DMS 273 treated with DMSO at 0.1 percent for 48 hours (cell line): ENCODE results near the gene AEBP1.
"Not testable (repeated sequence)": the region's sequence is repeated elsewhere in the genome, so short reads cannot be mapped to it uniquely, and the experiment has no call there.

ENCODE experiments used
- DNase-seq: peaks from one replicate; lab custom pipeline; 2025; lab: John Stamatoyannopoulos, UW

AEBP1 gene

GRCh38 chr7:44117801-44118429 lies 13.8 kb downstream of the AEBP1 start:
- DNase-seq: no peak

DNA sequence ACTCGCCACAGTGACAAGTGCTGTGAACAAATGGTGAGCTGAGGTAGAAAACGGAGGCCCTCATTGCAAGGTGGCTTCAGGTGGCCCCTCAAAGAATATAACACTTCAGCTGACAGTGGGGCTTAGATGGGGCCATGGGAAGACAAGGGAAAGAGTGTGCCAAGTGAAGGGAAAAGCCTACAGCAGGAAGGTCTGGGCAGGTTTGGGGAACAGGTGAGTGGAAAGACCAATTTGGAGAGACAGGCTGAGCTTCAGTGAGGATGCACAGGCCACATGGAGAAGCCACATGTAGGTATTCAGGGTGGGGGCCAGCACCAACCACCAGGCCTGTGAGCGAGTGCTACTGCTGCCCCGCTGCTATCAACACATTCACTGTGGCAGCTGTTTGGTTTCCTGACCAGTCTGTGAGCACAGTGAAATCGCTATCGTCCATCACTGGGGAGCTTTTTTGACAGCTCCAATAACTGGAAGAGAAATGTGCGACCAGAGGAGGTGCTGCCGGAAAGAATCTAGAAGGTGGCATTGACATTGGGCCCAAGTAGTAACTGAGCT lies 15.8 kb downstream of the AEBP1 start:
- DNase-seq: no peak

- no peak for DNase-seq
Observed at GRCh38 chr7:44120395-44120794, 16.2 kb downstream of the AEBP1 start.

GRCh38 chr7:44121761-44122420 lies 17.7 kb downstream of the AEBP1 start:
- DNase-seq: no peak

GRCh38 chr7:44122529-44122928 lies 18.4 kb downstream of the AEBP1 start:
- DNase-seq: no peak

DNA sequence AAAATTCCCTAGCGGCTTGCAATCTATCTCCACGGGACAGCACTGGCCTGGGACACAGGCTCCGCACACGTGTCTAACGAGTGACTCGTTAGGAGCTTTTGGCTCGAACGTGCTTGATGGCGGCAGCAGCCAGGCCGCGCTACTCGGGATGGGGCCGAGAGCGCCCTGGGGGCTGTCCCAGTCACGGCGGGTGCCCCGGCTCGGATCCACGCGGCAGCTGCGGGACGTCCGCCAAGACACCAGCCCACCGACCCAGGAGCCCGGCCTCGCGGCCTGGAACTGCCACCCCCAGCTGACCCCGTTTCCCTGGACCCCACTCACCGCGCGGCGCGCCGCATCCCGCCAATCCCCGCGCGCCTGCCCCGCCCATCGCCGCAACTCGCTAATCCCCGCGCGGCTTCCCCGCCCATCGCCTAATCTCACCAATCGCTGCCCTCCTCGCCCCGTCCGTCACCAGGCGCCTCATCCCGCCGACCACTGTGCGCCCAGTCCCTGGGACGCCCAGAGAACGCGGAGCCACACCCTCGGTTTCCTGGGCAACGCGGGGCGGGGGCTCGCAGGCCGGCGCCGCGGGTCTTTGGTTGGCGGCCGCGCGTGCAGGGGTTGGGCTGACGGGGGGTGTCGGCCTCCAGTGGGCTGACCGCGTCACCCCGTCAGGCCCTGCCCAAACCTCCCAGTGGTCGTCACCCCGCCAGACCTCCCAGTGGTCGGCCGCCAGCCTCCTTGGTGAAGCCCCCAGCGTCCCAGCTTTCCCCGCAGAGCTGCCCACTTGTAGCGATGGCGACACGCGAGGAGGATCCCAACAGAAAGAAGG lies 19.3 kb downstream of the AEBP1 start, which contains the start of gene POLD2:
POLD2 (minus strand) TSS at position 359 of the 814 bp plus-strand sequence. CDS start 1,495 bp downstream, outside the sequence.
- peak; percentile 98 for DNase-seq

GRCh38 chr7:44124822-44125202 lies 20.7 kb downstream of the AEBP1 start:
- no peak for DNase-seq

- DNase-seq: not testable (repeated sequence)
Observed at GRCh38 chr7:44126574-44126973, 22.4 kb downstream of the AEBP1 start.

DNA sequence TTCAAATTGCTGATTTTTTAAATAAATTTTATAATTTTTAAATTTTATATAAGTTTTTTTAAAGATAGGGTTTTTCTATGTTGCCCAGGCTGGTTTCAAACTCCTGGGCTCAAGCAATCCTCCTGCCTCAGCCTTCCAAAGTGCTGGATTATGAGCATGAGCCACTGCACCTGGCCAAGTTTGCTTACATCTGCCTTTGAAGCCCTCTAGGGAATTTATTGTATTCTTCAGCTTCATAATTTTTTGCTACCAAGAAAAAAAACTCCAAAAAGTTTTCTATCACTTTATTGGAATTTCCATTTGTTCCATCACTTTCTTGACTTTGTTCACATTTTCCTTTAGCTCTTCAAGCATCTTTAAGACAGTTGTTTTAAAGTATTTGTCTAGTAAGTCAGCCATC lies 23.0 kb downstream of the AEBP1 start:
- no peak for DNase-seq

DNA sequence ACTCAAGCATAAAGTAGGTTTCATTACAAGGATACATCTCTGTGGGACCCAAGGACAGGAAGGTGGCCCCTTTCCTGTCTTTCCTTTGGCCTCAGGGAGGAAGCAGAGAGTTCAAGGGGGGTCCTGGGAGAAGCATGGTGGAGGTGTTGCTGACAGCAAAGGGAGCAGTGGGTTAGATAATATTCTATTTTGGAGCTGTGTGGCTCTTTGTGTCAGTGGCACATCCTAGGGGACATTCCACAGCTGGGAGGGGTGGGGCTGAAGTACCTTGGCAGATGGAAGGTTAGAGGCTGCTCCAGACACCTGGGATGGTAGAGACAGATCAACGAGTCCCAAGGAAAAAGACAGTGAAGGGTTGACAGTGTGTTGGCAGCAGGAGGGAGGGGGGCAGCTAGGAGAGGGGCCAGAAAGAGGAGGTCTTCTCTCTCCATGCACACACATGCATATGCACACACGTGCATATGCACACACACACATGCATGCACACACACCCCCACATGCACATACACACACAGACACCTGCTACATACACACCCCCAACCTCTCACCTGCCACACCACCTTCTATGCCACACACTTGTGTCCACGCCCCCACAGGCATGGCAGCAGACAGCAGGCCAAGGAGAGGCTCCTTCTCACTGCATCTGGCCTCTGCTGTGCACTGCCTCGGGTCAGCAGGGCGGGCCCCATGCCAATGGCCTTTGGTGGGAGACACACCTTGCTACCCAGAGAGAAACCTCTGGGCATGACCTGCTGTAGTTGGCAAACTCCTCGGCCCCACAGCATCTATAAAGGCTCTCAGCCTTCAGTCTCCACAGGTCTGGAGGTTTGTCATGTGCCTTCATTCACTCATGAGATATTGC lies 24.8 kb downstream of the AEBP1 start:
- no peak for DNase-seq

GRCh38 chr7:44131173-44132029 lies 27.3 kb downstream of the AEBP1 start:
- peak; percentile 86 for DNase-seq

DNA sequence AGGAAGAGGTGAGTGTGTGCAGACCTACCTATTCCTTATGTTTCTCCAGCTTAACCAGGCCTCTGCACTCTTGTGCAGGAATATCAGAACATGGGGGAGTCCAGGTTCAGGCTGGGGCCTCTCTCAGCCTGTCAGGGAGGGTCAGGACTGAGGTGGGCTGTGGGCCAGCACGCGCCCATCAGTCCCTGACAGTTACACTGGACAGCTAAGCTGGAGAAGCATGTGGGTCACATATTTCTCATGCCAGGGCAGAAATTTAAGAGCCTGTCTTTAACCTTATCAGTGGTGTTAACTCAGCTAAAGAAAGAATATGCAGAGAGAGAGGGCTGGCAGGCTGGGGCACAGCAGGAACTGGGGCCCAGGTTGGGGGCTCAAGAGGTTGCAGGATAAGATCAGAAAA lies 27.9 kb downstream of the AEBP1 start:
- no peak for DNase-seq

DNA sequence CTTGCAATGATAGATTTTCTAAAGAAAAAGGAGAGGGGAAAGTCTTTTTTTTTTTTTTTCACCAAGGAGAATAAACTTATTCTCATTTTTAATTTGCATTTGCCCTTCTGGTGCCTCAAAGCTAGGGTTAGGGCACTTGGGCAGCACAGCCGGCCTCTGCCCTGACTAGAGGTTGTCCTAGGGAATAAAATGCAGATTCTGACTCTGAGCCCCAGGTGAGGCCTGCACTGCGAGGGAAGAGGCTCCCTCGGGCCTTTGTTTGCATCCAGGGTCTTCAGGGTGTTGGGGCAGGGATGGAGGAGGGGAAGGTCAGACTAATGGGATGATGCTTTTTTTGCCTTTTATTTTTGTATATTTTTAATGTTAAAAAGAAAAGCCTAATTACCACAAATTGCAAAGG lies 29.1 kb downstream of the AEBP1 start:
- DNase-seq: no peak

- DNase-seq: no peak
Observed at GRCh38 chr7:44134943-44135628, 30.9 kb downstream of the AEBP1 start.

GRCh38 chr7:44136731-44137130 lies 32.6 kb downstream of the AEBP1 start:
- no peak for DNase-seq

GRCh38 chr7:44138698-44139097 lies 34.6 kb downstream of the AEBP1 start:
- no peak for DNase-seq

- no peak for DNase-seq
Observed at GRCh38 chr7:44139311-44140010, 35.3 kb downstream of the AEBP1 start.

DNA sequence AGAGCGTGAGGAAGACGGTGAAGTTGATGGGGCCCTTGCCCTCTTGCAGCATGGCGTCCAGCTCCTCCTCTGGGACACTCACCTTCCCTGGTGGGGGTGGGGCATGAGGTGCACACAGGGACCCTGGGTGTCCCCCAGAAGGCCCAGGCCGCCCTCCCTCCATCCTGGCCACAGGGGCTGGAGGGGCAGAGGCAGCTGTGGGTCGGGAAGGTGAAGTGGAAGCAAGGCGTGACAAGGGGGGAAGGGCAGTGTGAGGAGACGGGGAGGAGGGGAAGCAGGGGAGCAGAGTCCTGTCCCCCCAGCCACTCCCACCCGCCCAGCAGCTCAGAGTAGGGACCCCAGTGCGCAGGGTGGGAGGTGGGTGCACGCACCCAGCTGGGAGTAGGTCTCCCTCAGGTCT lies 36.2 kb downstream of the AEBP1 start:
- no peak for DNase-seq

DNA sequence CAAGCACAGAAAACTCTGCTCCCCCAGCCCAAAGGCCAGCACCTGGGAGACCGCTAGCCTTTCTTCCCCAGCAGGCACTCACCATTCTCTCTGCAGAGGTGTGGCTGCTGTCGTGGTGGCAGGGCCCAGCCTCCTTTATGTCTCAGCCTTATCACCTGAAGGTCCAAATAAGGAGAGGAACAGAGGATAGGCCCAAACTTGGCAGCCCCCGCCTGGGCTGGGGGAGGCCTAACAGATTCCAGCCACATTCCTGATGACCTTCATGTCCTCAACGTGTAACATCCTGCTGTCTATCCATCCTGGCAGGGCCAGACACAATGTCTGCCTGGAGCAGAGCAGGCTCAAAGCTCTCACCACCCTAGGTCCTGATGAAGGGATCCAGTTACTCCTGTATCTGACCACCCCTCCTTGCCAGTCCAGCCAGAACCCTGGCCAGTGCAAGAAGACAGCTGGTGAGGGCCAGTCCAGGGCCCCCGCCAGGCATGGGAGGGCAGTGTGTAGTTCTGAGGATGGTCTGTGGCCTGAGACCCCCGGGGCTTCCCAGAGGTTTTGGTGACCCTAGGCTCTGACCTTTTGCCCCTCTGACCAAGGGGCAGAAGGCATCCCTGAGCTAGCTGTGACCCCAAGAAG lies 37.2 kb downstream of the AEBP1 start, which contains the start of gene MYL7:
MYL7 (minus strand) TSS at position 112 of the 630 bp plus-strand sequence; CDS start at position 85, 27 bp downstream.
- no peak for DNase-seq
